BE2C (cell line): Measurements from ENCODE around the gene ZNF462.

ENCODE experiments used
- DNase-seq: peaks from one replicate; pipeline ENCODE4 v3.0.0-alpha.2; 2020
- H3K27me3 ChIP-seq: fragments of 250-450 bp; sonication (Bioruptor Pico); 2 replicates; pipeline ENCODE4 v1.5.1; 2020; ENCODE audit warnings: mild to moderate bottlenecking
- H3K36me3 ChIP-seq: fragments of 250-450 bp; sonication (Bioruptor Pico); 2 replicates; pipeline ENCODE4 v1.5.1; 2020; ENCODE audit warnings: mild to moderate bottlenecking
- H3K4me1 ChIP-seq: fragments of 250-450 bp; sonication (Bioruptor Pico); 2 replicates; pipeline ENCODE4 v1.5.1; 2020
- H3K4me3 ChIP-seq: 2 replicates; pipeline ENCODE4 v1.5.1; 2011; ENCODE audit warnings: low read depth, low read length
- H3K9me3 ChIP-seq: fragments of 250-450 bp; sonication (Bioruptor Pico); 2 replicates; pipeline ENCODE4 v1.5.1; 2020
- CTCF ChIP-seq: IDR thresholded peaks from 2 replicates; pipeline ENCODE4 v1.5.1; 2012; ENCODE audit warnings: mild to moderate bottlenecking, low read depth, low read length

The ZNF462 gene

DNA sequence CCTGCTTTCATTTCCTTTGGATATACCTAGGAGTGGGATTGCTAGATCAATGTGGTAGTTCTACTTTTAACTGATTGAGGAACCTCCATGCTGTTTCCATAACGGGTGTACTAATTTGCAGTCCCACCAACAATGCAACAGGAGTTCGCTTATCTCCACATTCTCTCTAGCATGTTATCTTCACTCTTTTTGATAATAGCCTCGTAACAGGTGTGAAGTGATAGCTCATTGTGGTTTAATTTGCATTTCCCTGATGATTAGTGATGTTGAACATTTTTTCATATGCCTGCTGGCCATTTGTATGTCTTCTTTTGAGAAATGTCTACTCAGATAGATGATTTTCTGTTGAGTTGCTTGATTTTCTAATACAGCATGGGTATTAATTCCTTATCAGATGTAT lies 142.2 kb downstream of the ZNF462 start:
- no peak overlapping the region for H3K4me3 ChIP-seq
- H3K4me1 ChIP-seq = peaks cover 5% of the 10 kb centered on the region
- no peaks in the 10 kb centered on the region; the same call in 1 of the 2 replicates for H3K9me3 ChIP-seq
- DNase-seq = no peak
- TF ChIP-seq CTCF = no peak
- H3K36me3 ChIP-seq = peaks cover 30% of the 10 kb centered on the region
- H3K27me3 ChIP-seq = no peaks in the 10 kb centered on the region

DNA sequence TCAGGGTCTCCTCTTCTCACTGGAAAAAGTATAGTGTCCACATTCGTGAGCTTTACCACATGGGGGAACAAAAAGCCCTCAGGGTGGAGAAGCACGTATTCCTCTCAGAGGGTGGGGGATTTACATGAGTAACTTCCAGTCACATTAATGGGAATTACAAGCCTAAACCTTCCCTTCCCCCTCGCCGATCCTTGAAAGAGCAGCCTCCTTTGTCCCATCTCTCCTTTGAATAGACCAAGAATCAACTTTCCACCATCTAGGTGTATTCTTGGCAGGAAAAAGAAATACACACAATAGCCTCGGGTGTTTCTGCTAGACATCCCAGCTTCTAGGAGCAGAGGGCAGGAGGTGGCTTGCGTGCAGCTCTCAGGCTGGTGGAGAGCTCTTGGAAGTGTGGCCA lies 144.4 kb downstream of the ZNF462 start:
- no peak for TF ChIP-seq CTCF
- no peak for DNase-seq
- Histone ChIP-seq H3K36me3 (peaks cover 40% of the 10 kb centered on the region), H3K4me3 (no peak overlapping the region), H3K9me3 (no peaks in the 10 kb centered on the region; the same call in 1 of the 2 replicates), H3K4me1 (peaks cover 5% of the 10 kb centered on the region), H3K27me3 (no peaks in the 10 kb centered on the region)

GRCh38 chr9:107008011-107008410 lies 145.0 kb downstream of the ZNF462 start:
- Histone ChIP-seq H3K4me1 (peaks cover 5% of the 10 kb centered on the region), H3K9me3 (no peaks in the 10 kb centered on the region; the same call in 1 of the 2 replicates), H3K36me3 (peaks cover 36% of the 10 kb centered on the region), H3K27me3 (no peaks in the 10 kb centered on the region), H3K4me3 (no peak overlapping the region)
- DNase-seq = no peak
- TF ChIP-seq CTCF = no peak

DNA sequence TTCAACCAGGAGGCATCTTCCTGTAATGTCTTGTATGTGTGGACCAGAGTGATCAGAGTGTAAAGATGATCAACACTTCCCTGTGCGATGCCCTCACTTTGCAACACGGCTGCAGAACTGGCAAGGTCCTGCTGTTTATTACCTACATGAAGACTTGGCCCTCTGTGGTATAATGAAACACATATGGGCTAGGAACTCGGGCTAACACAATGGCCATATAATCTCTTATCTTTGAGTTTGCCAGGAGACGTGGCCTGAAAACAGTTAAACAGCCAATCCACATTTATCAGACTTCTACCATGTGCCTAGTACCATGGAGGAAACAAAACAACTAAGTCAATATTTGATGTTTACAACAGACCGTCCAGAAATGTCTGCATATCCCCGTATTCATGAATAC lies 145.5 kb downstream of the ZNF462 start:
- peaks cover 5% of the 10 kb centered on the region for H3K4me1 ChIP-seq
- H3K36me3 ChIP-seq = peaks cover 32% of the 10 kb centered on the region
- DNase-seq = no peak
- H3K27me3 ChIP-seq = no peaks in the 10 kb centered on the region
- H3K4me3 ChIP-seq = no peak overlapping the region
- TF ChIP-seq CTCF = no peak
- no peaks in the 10 kb centered on the region; the same call in 1 of the 2 replicates for H3K9me3 ChIP-seq

DNA sequence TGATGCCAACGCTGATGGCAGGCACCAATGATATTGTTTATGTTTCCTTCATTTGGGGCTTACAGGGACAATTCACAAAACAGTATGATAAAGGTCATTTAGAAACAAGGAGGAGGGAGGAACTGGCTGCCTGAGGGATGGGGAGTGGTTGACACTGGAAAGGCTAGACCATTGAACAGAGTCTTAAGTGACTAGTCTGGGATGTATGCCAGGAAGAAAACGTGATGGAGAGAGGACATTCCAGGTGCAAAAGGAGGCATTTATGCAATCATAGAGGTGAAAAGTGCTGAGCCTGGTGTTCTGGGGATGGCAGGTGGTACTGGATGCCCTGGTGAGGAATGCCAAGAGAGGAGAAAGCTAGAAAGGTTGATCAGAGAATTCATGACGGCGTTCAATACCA lies 153.4 kb downstream of the ZNF462 start:
- Histone ChIP-seq H3K9me3 (no peaks in the 10 kb centered on the region), H3K36me3 (no peaks in the 10 kb centered on the region), H3K27me3 (no peaks in the 10 kb centered on the region), H3K4me1 (no peaks in the 10 kb centered on the region), H3K4me3 (no peak overlapping the region)
- DNase-seq = no peak
- no peak for TF ChIP-seq CTCF

GRCh38 chr9:107018861-107019545 lies 156.0 kb downstream of the ZNF462 start:
- Histone ChIP-seq H3K9me3 (no peaks in the 10 kb centered on the region), H3K4me3 (no peak overlapping the region), H3K27me3 (no peaks in the 10 kb centered on the region), H3K36me3 (no peaks in the 10 kb centered on the region), H3K4me1 (no peaks in the 10 kb centered on the region)
- no peak for DNase-seq
- TF ChIP-seq CTCF = no peak
